ENCODE data around the gene PTPRJ.
"Not testable (repeated sequence)": the region's sequence is repeated elsewhere in the genome, so short reads cannot be mapped to it uniquely, and the experiment has no call there.

The PTPRJ gene

GRCh38 chr11:48190906-48191654, 210.7 kb downstream of the PTPRJ start:
- not testable (repeated sequence) for H3K4me3 ChIP-seq (ENCODE audit: low read length); H3K9ac ChIP-seq (ENCODE audit: low read length); H3K27me3 ChIP-seq (replicated peaks; ENCODE audit: control insufficient read depth, insufficient read depth, low read length); H3K4me1 ChIP-seq (ENCODE audit: control insufficient read depth, insufficient read depth, low read length); DNase-seq (ENCODE audit: low read depth); H3K36me3 ChIP-seq (ENCODE audit: control insufficient read depth, insufficient read depth, low read length, severe bottlenecking)
- peaks cover 12% of the 10 kb centered on the region for H3K9me3 ChIP-seq (ENCODE audit: control insufficient read depth, low read length)

GRCh38 chr11:48193876-48194275, 213.5 kb downstream of the PTPRJ start:
- H3K36me3 ChIP-seq (ENCODE audit: control insufficient read depth, insufficient read depth, low read length, severe bottlenecking), result no peaks in the 10 kb centered on the region
- DNase-seq (ENCODE audit: low read depth), result peak; percentile 7
- H3K9ac ChIP-seq (ENCODE audit: low read length), result no peak overlapping the region
- no peak overlapping the region for H3K4me3 ChIP-seq (ENCODE audit: low read length)
- H3K27me3 ChIP-seq (replicated peaks; ENCODE audit: control insufficient read depth, insufficient read depth, low read length), result no peaks in the 10 kb centered on the region
- H3K9me3 ChIP-seq (ENCODE audit: control insufficient read depth, low read length), result peaks cover 15% of the 10 kb centered on the region
- no peaks in the 10 kb centered on the region for H3K4me1 ChIP-seq (ENCODE audit: control insufficient read depth, insufficient read depth, low read length)

- Histone ChIP-seq H3K36me3 (ENCODE audit: control insufficient read depth, insufficient read depth, low read length, severe bottlenecking) (no peaks in the 10 kb centered on the region), H3K9me3 (ENCODE audit: control insufficient read depth, low read length) (no peaks in the 10 kb centered on the region), H3K4me1 (ENCODE audit: control insufficient read depth, insufficient read depth, low read length) (peaks cover 4% of the 10 kb centered on the region), H3K4me3 (ENCODE audit: low read length) (no peak overlapping the region), H3K27me3 (replicated peaks; ENCODE audit: control insufficient read depth, insufficient read depth, low read length) (no peaks in the 10 kb centered on the region), H3K9ac (ENCODE audit: low read length) (no peak overlapping the region)
- no peak for DNase-seq (ENCODE audit: low read depth)
Measured at GRCh38 chr11:48207881-48208280, 227.5 kb downstream of the PTPRJ start.

- H3K27me3 ChIP-seq (replicated peaks; ENCODE audit: control insufficient read depth, insufficient read depth, low read length), result no peaks in the 10 kb centered on the region
- H3K9me3 ChIP-seq (ENCODE audit: control insufficient read depth, low read length), result no peaks in the 10 kb centered on the region
- peak; percentile 9 for DNase-seq (ENCODE audit: low read depth)
- H3K36me3 ChIP-seq (ENCODE audit: control insufficient read depth, insufficient read depth, low read length, severe bottlenecking), result no peaks in the 10 kb centered on the region
- no peak overlapping the region for H3K4me3 ChIP-seq (ENCODE audit: low read length)
- peaks cover 4% of the 10 kb centered on the region for H3K4me1 ChIP-seq (ENCODE audit: control insufficient read depth, insufficient read depth, low read length)
- H3K9ac ChIP-seq (ENCODE audit: low read length), result no peak overlapping the region
Measured at GRCh38 chr11:48210052-48210451, 229.7 kb downstream of the PTPRJ start.

- Histone ChIP-seq H3K36me3 (ENCODE audit: control insufficient read depth, insufficient read depth, low read length, severe bottlenecking) (no peaks in the 10 kb centered on the region), H3K9me3 (ENCODE audit: control insufficient read depth, low read length) (peaks cover 4% of the 10 kb centered on the region), H3K27me3 (replicated peaks; ENCODE audit: control insufficient read depth, insufficient read depth, low read length) (peaks cover 5% of the 10 kb centered on the region), H3K9ac (ENCODE audit: low read length) (no peak within 1 kb of the TSS), H3K4me3 (ENCODE audit: low read length) (no peak within 1 kb of the TSS), H3K4me1 (ENCODE audit: control insufficient read depth, insufficient read depth, low read length) (no peaks in the 10 kb centered on the region)
- no peak for DNase-seq (ENCODE audit: low read depth)
Measured at GRCh38 chr11:48216510-48216909, 236.2 kb downstream of the PTPRJ start, which contains the start of gene OR4B1. Gene OR4B1, plus strand, starts transcription at chr11:48216810. Its CDS starts 0 bp downstream, at chr11:48216810.

Measured in adipocyte (in vitro differentiated cells).